ENCODE measurements around the gene UNC80.

Gene UNC80

GRCh38 chr2:209973328-209973727, 201.7 kb downstream of the UNC80 start:
- DNase-seq (ENCODE audit: low read depth): no peak

GRCh38 chr2:209974576-209974975, 202.9 kb downstream of the UNC80 start:
- DNase-seq (ENCODE audit: low read depth): no peak

- no peak for DNase-seq (ENCODE audit: low read depth)
These were observed 205.2 kb downstream of the UNC80 start for GRCh38 chr2:209976698-209977385.

GRCh38 chr2:209977386-209978239, 206.0 kb downstream of the UNC80 start:
- peak; percentile 20 for DNase-seq (ENCODE audit: low read depth)

GRCh38 chr2:209984291-209984690, 212.7 kb downstream of the UNC80 start:
- DNase-seq (ENCODE audit: low read depth): no peak

- no peak for DNase-seq (ENCODE audit: low read depth)
These were observed 214.2 kb downstream of the UNC80 start for GRCh38 chr2:209985874-209986273.

GRCh38 chr2:209986415-209986814, 214.8 kb downstream of the UNC80 start:
- DNase-seq (ENCODE audit: low read depth): no peak

GRCh38 chr2:209988010-209988409, 216.4 kb downstream of the UNC80 start:
- DNase-seq (ENCODE audit: low read depth): no peak

GRCh38 chr2:209990838-209991237, 219.2 kb downstream of the UNC80 start:
- no peak for DNase-seq (ENCODE audit: low read depth)

- DNase-seq (ENCODE audit: low read depth): no peak
These were observed 222.3 kb downstream of the UNC80 start for GRCh38 chr2:209993968-209994367.

GRCh38 chr2:209998596-209998995, 227.0 kb downstream of the UNC80 start:
- DNase-seq (ENCODE audit: low read depth): no peak

- no peak for DNase-seq (ENCODE audit: low read depth)
These were observed 229.1 kb downstream of the UNC80 start for GRCh38 chr2:210000464-210001324.

- DNase-seq (ENCODE audit: low read depth): peak; percentile 83
These were observed 230.8 kb downstream of the UNC80 start, which contains the start of gene RPE for GRCh38 chr2:210002158-210003157. RPE (plus strand) TSS chr2:210002638; CDS start chr2:210002662, 24 bp downstream.

- no peak for DNase-seq (ENCODE audit: low read depth)
These were observed 231.7 kb downstream of the UNC80 start for GRCh38 chr2:210003359-210003758.

GRCh38 chr2:210004881-210005280, 233.2 kb downstream of the UNC80 start:
- no peak for DNase-seq (ENCODE audit: low read depth)

- no peak for DNase-seq (ENCODE audit: low read depth)
These were observed 236.3 kb downstream of the UNC80 start for GRCh38 chr2:210007895-210008294.

GRCh38 chr2:210009126-210009525, 237.5 kb downstream of the UNC80 start:
- no peak for DNase-seq (ENCODE audit: low read depth)

- DNase-seq (ENCODE audit: low read depth): no peak
These were observed 238.3 kb downstream of the UNC80 start for GRCh38 chr2:210009896-210010295.

- DNase-seq (ENCODE audit: low read depth): no peak
These were observed 248.5 kb downstream of the UNC80 start for GRCh38 chr2:210020138-210020537.

- DNase-seq (ENCODE audit: low read depth): no peak
These were observed 251.2 kb downstream of the UNC80 start for GRCh38 chr2:210022824-210023223.

- no peak for DNase-seq (ENCODE audit: low read depth)
These were observed 256.0 kb downstream of the UNC80 start for GRCh38 chr2:210027608-210028007.
